Endothelial cell (in vitro differentiated cells): ENCODE measurements around the gene DSCAML1. TPM values are rescaled to one million over a fixed set of nuclear protein-coding genes. Genes with fewer than 3 reads are reported as not detected.

Experiments used
- DNase-seq: peaks from one replicate; pipeline ENCODE4 v3.0.0; 2021; ENCODE audit warnings: low spot score
- H3K27ac Mint-ChIP-seq: one replicate; pipeline ENCODE4 v1.8.0; 2021; ENCODE audit warnings: mixed read lengths, inconsistent platforms; ENCODE audit not compliant: unreplicated experiment
- H3K27me3 Mint-ChIP-seq: one replicate; pipeline ENCODE4 v1.8.0; 2021; ENCODE audit warnings: mild to moderate bottlenecking, moderate library complexity, mixed read lengths, inconsistent platforms; ENCODE audit not compliant: unreplicated experiment
- H3K36me3 Mint-ChIP-seq: one replicate; pipeline ENCODE4 v1.8.0; 2021; ENCODE audit warnings: mild to moderate bottlenecking, low read depth, mixed read lengths, inconsistent platforms; ENCODE audit not compliant: unreplicated experiment
- H3K4me1 Mint-ChIP-seq: one replicate; pipeline ENCODE4 v1.8.0; 2021; ENCODE audit warnings: mild to moderate bottlenecking, mixed read lengths, inconsistent platforms; ENCODE audit not compliant: unreplicated experiment
- H3K4me3 Mint-ChIP-seq: one replicate; pipeline ENCODE4 v1.8.0; 2021; ENCODE audit warnings: mild to moderate bottlenecking, mixed read lengths, inconsistent platforms; ENCODE audit not compliant: unreplicated experiment
- H3K9me3 Mint-ChIP-seq: one replicate; pipeline ENCODE4 v1.8.0; 2021; ENCODE audit warnings: mixed read lengths, inconsistent platforms; ENCODE audit not compliant: unreplicated experiment
- total RNA-seq: library from RNA; stranded (reverse); fragmentation: NEBNext Ultra II Directional; extraction: Animal tissue kit (Norgen Biotek cat#: 25700); gene quantifications from one replicate; pipeline ENCODE4 v1.2.1, GENCODE V29; 2021; ENCODE audit not compliant: unreplicated experiment
- TF ChIP-seq, protein P1 (sequence below): fragments of 200-600 bp; sonication (generic); IDR thresholded peaks from one replicate; pipeline ENCODE4 v1.5.0; 2021; ENCODE audit warnings: antibody characterized with exemption; ENCODE audit not compliant: unreplicated experiment

DSCAML1 gene
- total RNA-seq, 1 donor from 2014 or later: 3.8 TPM

GRCh38 chr11:117652521-117652920 is 144.5 kb downstream of the DSCAML1 start:
- DNase-seq: no peak
- Mint-ChIP-seq H3K27me3 (peaks cover 6% of the 10 kb centered on the region), H3K27ac (no peak overlapping the region), H3K9me3 (no peaks in the 10 kb centered on the region), H3K36me3 (no peaks in the 10 kb centered on the region), H3K4me3 (no peak overlapping the region), H3K4me1 (no peaks in the 10 kb centered on the region)
- TF ChIP-seq, protein P1, sequence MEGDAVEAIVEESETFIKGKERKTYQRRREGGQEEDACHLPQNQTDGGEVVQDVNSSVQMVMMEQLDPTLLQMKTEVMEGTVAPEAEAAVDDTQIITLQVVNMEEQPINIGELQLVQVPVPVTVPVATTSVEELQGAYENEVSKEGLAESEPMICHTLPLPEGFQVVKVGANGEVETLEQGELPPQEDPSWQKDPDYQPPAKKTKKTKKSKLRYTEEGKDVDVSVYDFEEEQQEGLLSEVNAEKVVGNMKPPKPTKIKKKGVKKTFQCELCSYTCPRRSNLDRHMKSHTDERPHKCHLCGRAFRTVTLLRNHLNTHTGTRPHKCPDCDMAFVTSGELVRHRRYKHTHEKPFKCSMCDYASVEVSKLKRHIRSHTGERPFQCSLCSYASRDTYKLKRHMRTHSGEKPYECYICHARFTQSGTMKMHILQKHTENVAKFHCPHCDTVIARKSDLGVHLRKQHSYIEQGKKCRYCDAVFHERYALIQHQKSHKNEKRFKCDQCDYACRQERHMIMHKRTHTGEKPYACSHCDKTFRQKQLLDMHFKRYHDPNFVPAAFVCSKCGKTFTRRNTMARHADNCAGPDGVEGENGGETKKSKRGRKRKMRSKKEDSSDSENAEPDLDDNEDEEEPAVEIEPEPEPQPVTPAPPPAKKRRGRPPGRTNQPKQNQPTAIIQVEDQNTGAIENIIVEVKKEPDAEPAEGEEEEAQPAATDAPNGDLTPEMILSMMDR: no peak

DNA sequence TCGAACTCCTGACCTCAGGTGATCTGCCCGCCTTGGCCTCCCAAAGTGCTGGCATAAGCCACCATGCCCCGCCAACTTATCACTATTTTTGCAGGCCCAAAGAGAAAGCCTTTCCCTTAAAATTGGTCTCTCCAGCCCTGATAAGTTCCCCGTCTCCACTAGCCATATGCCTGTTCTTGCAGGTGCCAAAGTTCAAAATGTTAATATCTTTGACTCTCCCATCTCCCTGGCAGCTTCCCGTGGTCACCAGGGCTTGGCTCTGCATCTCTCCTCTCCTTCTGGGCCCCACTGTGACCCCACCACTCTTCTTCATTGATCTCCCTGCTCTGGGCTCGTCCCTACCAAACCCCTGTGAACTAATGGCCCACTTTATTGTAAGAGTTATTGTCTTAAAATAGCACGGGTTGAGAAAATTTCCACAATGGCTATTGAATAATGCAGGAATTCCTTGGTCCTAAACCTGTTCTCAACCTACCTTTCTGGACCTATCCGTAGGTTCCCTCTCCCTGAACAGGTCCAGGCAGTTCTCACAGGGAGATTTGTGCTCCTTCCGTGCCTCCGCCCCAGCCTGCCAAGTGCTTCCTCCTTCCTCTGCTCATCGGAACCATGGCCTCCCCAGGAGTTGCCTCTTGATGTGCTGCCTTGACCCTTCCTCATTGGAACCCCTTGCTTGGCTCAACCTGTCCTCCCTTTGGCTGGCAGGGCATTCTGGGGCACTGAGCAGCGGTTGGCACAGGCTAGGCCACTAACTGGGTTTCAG is 147.5 kb downstream of the DSCAML1 start:
- Mint-ChIP-seq H3K27me3 (peaks cover 4% of the 10 kb centered on the region), H3K4me3 (no peak overlapping the region), H3K27ac (no peak overlapping the region), H3K4me1 (no peaks in the 10 kb centered on the region), H3K36me3 (no peaks in the 10 kb centered on the region), H3K9me3 (no peaks in the 10 kb centered on the region)
- TF ChIP-seq, protein P1: no peak
- DNase-seq: no peak

- peaks cover 5% of the 10 kb centered on the region for H3K27me3 Mint-ChIP-seq
- no peak overlapping the region for H3K4me3 Mint-ChIP-seq
- no peaks in the 10 kb centered on the region for H3K9me3 Mint-ChIP-seq
- H3K36me3 Mint-ChIP-seq: no peaks in the 10 kb centered on the region
- TF ChIP-seq, protein P1: no peak
- H3K27ac Mint-ChIP-seq: no peak overlapping the region
- H3K4me1 Mint-ChIP-seq: no peaks in the 10 kb centered on the region
- DNase-seq: no peak
These were observed 149.1 kb downstream of the DSCAML1 start for GRCh38 chr11:117647872-117648271.

GRCh38 chr11:117647207-117647606 is 149.8 kb downstream of the DSCAML1 start:
- DNase-seq: no peak
- no peaks in the 10 kb centered on the region for H3K9me3 Mint-ChIP-seq
- no peaks in the 10 kb centered on the region for H3K36me3 Mint-ChIP-seq
- no peaks in the 10 kb centered on the region for H3K4me1 Mint-ChIP-seq
- H3K27me3 Mint-ChIP-seq: peaks cover 5% of the 10 kb centered on the region
- H3K4me3 Mint-ChIP-seq: no peak overlapping the region
- TF ChIP-seq, protein P1: no peak
- no peak overlapping the region for H3K27ac Mint-ChIP-seq

GRCh38 chr11:117646411-117646810 is 150.6 kb downstream of the DSCAML1 start:
- no peak overlapping the region for H3K4me3 Mint-ChIP-seq
- TF ChIP-seq, protein P1: no peak
- no peaks in the 10 kb centered on the region for H3K4me1 Mint-ChIP-seq
- DNase-seq: no peak
- no peak overlapping the region for H3K27ac Mint-ChIP-seq
- no peaks in the 10 kb centered on the region for H3K9me3 Mint-ChIP-seq
- peaks cover 5% of the 10 kb centered on the region for H3K27me3 Mint-ChIP-seq
- H3K36me3 Mint-ChIP-seq: no peaks in the 10 kb centered on the region
